ENCODE measurements around the gene VPS4B.

DNA sequence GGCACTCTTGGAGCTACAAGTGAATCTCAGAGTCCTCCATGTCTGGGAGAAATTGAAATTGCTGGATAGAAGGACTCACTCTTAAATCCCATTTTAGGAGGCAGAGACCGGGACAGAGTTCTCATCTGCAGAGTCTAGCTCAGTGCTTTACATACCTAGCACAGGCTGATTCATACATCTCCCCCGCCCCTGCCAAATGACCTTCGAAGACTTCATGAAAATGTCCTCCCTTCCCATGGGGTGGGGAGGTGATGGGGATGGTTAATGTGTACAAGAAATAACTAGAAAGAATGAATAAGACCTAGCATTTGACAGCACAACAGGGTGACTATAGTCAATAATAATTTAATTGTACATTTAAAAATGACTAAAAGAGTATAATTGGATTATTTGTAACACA lies 46.3 kb upstream of the VPS4B start:
- TF ChIP-seq, protein P1, sequence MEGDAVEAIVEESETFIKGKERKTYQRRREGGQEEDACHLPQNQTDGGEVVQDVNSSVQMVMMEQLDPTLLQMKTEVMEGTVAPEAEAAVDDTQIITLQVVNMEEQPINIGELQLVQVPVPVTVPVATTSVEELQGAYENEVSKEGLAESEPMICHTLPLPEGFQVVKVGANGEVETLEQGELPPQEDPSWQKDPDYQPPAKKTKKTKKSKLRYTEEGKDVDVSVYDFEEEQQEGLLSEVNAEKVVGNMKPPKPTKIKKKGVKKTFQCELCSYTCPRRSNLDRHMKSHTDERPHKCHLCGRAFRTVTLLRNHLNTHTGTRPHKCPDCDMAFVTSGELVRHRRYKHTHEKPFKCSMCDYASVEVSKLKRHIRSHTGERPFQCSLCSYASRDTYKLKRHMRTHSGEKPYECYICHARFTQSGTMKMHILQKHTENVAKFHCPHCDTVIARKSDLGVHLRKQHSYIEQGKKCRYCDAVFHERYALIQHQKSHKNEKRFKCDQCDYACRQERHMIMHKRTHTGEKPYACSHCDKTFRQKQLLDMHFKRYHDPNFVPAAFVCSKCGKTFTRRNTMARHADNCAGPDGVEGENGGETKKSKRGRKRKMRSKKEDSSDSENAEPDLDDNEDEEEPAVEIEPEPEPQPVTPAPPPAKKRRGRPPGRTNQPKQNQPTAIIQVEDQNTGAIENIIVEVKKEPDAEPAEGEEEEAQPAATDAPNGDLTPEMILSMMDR (IDR thresholded peaks at IDR 0.05; ENCODE audit: insufficient read depth, low read length) = no peak
- TF ChIP-seq POLR2AphosphoS5 (IDR thresholded peaks at IDR 0.05; ENCODE audit: low read depth) = no peak
- no peak for TF ChIP-seq SPI1 (IDR thresholded peaks at IDR 0.05; ENCODE audit: borderline replicate concordance, low read depth)
- TF ChIP-seq, protein P2, sequence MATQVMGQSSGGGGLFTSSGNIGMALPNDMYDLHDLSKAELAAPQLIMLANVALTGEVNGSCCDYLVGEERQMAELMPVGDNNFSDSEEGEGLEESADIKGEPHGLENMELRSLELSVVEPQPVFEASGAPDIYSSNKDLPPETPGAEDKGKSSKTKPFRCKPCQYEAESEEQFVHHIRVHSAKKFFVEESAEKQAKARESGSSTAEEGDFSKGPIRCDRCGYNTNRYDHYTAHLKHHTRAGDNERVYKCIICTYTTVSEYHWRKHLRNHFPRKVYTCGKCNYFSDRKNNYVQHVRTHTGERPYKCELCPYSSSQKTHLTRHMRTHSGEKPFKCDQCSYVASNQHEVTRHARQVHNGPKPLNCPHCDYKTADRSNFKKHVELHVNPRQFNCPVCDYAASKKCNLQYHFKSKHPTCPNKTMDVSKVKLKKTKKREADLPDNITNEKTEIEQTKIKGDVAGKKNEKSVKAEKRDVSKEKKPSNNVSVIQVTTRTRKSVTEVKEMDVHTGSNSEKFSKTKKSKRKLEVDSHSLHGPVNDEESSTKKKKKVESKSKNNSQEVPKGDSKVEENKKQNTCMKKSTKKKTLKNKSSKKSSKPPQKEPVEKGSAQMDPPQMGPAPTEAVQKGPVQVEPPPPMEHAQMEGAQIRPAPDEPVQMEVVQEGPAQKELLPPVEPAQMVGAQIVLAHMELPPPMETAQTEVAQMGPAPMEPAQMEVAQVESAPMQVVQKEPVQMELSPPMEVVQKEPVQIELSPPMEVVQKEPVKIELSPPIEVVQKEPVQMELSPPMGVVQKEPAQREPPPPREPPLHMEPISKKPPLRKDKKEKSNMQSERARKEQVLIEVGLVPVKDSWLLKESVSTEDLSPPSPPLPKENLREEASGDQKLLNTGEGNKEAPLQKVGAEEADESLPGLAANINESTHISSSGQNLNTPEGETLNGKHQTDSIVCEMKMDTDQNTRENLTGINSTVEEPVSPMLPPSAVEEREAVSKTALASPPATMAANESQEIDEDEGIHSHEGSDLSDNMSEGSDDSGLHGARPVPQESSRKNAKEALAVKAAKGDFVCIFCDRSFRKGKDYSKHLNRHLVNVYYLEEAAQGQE (IDR thresholded peaks at IDR 0.05; ENCODE audit: insufficient replicate concordance, low read depth) = no peak
- TF ChIP-seq GABPA (IDR thresholded peaks at IDR 0.05; ENCODE audit: low read depth) = no peak
